ENCODE data around the gene EPB41L2. TPM values are rescaled to one million over a fixed set of nuclear protein-coding genes. Genes with fewer than 3 reads are reported as not detected.
"Not testable (repeated sequence)": the region's sequence is repeated elsewhere in the genome, so short reads cannot be mapped to it uniquely, and the experiment has no call there.

Gene EPB41L2
- total RNA-seq, 2 donors from 2014 or later, result 99.6 to 110 TPM

- DNase-seq (ENCODE audit: low spot score) (no peak), ATAC-seq (ENCODE audit: insufficient number of reproducible peaks, low FRiP score, low read depth) (no peak)
- no peak for TF ChIP-seq CTCF (IDR thresholded peaks at IDR 0.05)
- Histone ChIP-seq H3K27ac (no peak overlapping the region), H3K27me3 (replicated peaks; ENCODE audit: insufficient read depth) (no peaks in the 10 kb centered on the region), H3K4me3 (no peak overlapping the region), H3K4me1 (ENCODE audit: control insufficient read depth in 1 of 2, low read depth in 2 of 2) (peaks cover 12 to 28% of the 10 kb centered on the region in 2 donors), H3K9me3 (no peaks in the 10 kb centered on the region), H3K36me3 (no peaks in the 10 kb centered on the region)
Measured at GRCh38 chr6:130994319-130995097, 68.5 kb downstream of the EPB41L2 start.

GRCh38 chr6:130993292-130993765 lies 69.7 kb downstream of the EPB41L2 start:
- Histone ChIP-seq H3K4me1 (ENCODE audit: control insufficient read depth in 1 of 2, low read depth in 2 of 2) (peaks cover 12 to 28% of the 10 kb centered on the region in 2 donors), H3K4me3 (no peak overlapping the region), H3K36me3 (no peaks in the 10 kb centered on the region), H3K27ac (no peak overlapping the region), H3K9me3 (no peaks in the 10 kb centered on the region), H3K27me3 (replicated peaks; ENCODE audit: insufficient read depth) (no peaks in the 10 kb centered on the region)
- ATAC-seq (ENCODE audit: insufficient number of reproducible peaks, low FRiP score, low read depth) (no peak), DNase-seq (ENCODE audit: low spot score) (no peak)
- no peak for TF ChIP-seq CTCF (IDR thresholded peaks at IDR 0.05)

GRCh38 chr6:130991422-130992137 lies 71.5 kb downstream of the EPB41L2 start:
- TF ChIP-seq CTCF (IDR thresholded peaks at IDR 0.05), result no peak
- H3K9me3 ChIP-seq, result no peaks in the 10 kb centered on the region
- no peaks in the 10 kb centered on the region for H3K27me3 ChIP-seq (replicated peaks; ENCODE audit: insufficient read depth)
- H3K4me1 ChIP-seq (ENCODE audit: control insufficient read depth in 1 of 2, low read depth in 2 of 2), result peaks cover 6 to 20% of the 10 kb centered on the region in 2 donors
- no peak for ATAC-seq (ENCODE audit: insufficient number of reproducible peaks, low FRiP score, low read depth)
- no peaks in the 10 kb centered on the region for H3K36me3 ChIP-seq
- DNase-seq (ENCODE audit: low spot score), result no peak
- no peak overlapping the region for H3K27ac ChIP-seq
- no peak overlapping the region for H3K4me3 ChIP-seq

- not testable (repeated sequence) for H3K9me3 ChIP-seq; H3K36me3 ChIP-seq; H3K4me3 ChIP-seq; H3K27ac ChIP-seq; DNase-seq (ENCODE audit: low spot score); ATAC-seq (ENCODE audit: insufficient number of reproducible peaks, low FRiP score, low read depth); H3K27me3 ChIP-seq (replicated peaks; ENCODE audit: insufficient read depth)
- H3K4me1 ChIP-seq (ENCODE audit: control insufficient read depth in 1 of 2, low read depth in 2 of 2), result peaks cover 6 to 17% of the 10 kb centered on the region in 2 donors
Measured at GRCh38 chr6:130987539-130987938, 75.5 kb downstream of the EPB41L2 start.

- ATAC-seq (ENCODE audit: insufficient number of reproducible peaks, low FRiP score, low read depth), result no peak
- Histone ChIP-seq H3K36me3 (no peaks in the 10 kb centered on the region), H3K9me3 (no peaks in the 10 kb centered on the region), H3K4me1 (ENCODE audit: control insufficient read depth in 1 of 2, low read depth in 2 of 2) (peaks cover 0 to 5% of the 10 kb centered on the region in 2 donors), H3K27me3 (replicated peaks; ENCODE audit: insufficient read depth) (no peaks in the 10 kb centered on the region), H3K27ac (no peak overlapping the region), H3K4me3 (no peak overlapping the region)
- no peak for TF ChIP-seq CTCF (IDR thresholded peaks at IDR 0.05)
- no peak for DNase-seq (ENCODE audit: low spot score)
Measured at GRCh38 chr6:130985115-130985514, 77.9 kb downstream of the EPB41L2 start.
